ENCODE data around the gene PCDHGA4. TPM values are rescaled to one million over a fixed set of nuclear protein-coding genes. Genes with fewer than 3 reads are reported as not detected.
"Not testable (repeated sequence)": the region's sequence is repeated elsewhere in the genome, so short reads cannot be mapped to it uniquely, and the experiment has no call there.

The PCDHGA4 gene
- total RNA-seq, 2 donors from 2014 or later = 0.48 to 0.50 TPM

DNA sequence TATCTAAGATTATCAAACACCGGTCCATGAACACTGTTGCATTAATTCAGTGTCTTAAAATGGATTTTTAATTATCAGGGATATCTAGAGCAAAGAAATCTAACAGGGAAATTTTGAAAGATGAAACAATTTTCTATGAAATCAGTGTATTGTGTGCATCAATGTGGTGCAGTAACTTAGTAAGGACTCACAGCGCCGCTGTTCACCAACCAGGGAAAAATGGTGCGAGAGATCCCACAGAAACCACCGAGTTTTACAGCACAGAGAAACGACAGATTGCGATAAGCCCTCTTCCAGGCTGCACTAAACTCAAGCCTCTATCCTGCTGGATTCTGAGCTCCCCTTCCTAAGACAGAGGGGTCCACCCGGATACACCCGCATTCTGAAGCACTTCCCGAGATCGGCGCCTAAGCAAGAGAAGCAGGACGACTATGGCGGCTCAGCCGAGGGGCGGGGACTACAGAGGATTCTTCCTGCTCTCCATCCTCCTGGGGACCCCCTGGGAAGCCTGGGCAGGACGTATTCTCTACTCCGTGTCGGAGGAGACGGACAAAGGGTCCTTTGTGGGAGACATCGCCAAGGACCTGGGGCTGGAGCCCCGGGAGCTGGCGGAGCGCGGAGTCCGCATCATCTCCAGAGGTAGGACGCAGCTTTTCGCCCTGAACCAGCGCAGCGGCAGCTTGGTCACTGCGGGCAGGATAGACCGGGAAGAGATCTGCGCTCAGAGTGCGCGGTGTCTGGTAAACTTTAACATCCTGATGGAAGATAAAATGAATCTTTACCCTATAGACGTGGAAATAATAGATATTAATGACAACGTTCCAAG is 27.9 kb downstream of the PCDHGA4 start, which contains the start of gene PCDHGA7:
TSS of gene PCDHGA7 (plus strand) at position 274 of the 826 bp plus-strand sequence. CDS start at position 432, 158 bp downstream.
- Mint-ChIP-seq H3K27me3 (peaks cover 37 to 59% of the 10 kb centered on the region in 2 donors), H3K27ac (no peak within 1 kb of the TSS), H3K36me3 (no peaks in the 10 kb centered on the region), H3K4me1 (ENCODE audit: low read depth in 2 of 2) (no peaks in the 10 kb centered on the region), H3K4me3 (peak within 1 kb of the TSS; percentile 78), H3K9me3 (no peaks in the 10 kb centered on the region)
- DNase-seq (ENCODE audit: low spot score) = no peak
- peak in 1 of 2 donors; percentile 17 for ATAC-seq

DNA sequence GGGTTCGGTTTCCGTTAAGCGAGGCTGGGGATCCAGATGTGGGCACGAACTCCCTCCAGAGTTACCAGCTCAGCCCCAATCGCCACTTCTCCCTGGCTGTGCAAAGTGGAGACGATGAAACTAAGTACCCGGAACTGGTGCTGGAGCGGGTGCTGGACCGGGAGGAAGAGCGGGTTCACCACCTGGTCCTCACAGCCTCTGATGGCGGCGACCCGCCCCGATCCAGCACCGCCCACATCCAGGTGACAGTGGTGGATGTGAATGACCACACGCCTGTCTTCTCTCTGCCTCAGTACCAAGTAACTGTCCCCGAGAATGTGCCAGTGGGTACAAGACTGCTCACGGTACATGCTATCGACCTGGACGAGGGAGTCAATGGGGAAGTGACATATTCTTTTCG is 28.5 kb downstream of the PCDHGA4 start:
- ATAC-seq = no peak
- DNase-seq (ENCODE audit: low spot score) = no peak
- peaks cover 39 to 61% of the 10 kb centered on the region in 2 donors for H3K27me3 Mint-ChIP-seq
- H3K27ac Mint-ChIP-seq = no peak overlapping the region
- H3K4me3 Mint-ChIP-seq = no peak overlapping the region
- H3K36me3 Mint-ChIP-seq = peaks cover 2% of the 10 kb centered on the region
- no peaks in the 10 kb centered on the region for H3K4me1 Mint-ChIP-seq (ENCODE audit: low read depth in 2 of 2)
- H3K9me3 Mint-ChIP-seq = no peaks in the 10 kb centered on the region

DNA sequence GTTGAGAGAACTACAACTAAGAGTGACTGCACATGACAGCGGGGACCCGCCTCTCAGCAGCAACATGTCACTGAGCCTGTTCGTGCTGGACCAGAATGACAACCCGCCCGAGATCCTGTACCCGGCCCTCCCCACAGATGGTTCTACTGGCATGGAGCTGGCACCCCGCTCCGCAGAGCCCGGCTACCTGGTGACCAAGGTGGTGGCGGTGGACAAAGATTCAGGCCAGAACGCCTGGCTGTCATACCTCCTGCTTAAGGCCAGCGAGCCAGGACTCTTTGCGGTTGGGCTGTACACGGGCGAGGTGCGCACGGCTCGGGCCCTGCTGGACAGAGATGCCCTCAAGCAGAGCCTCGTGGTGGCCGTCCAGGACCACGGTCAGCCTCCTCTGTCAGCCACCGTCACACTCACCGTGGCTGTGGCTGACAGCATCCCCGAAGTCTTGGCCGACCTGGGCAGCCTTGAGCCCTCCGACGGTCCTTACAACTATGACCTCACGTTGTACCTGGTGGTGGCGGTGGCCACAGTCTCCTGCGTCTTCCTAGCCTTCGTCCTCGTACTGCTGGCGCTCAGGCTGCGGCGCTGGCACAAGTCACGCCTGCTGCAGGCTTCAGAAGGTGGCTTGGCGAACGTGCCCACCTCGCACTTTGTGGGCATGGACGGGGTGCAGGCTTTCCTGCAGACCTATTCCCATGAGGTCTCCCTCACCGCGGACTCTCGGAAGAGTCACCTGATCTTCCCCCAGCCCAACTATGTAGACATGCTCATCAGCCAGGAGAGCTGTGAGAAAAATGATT is 29.8 kb downstream of the PCDHGA4 start:
- DNase-seq (ENCODE audit: low spot score) = no peak
- Mint-ChIP-seq H3K4me3 (no peak overlapping the region), H3K27ac (no peak overlapping the region), H3K9me3 (no peaks in the 10 kb centered on the region), H3K36me3 (peaks cover 9% of the 10 kb centered on the region), H3K27me3 (peaks cover 43 to 59% of the 10 kb centered on the region in 2 donors), H3K4me1 (ENCODE audit: low read depth in 2 of 2) (no peaks in the 10 kb centered on the region)
- no peak for ATAC-seq

DNA sequence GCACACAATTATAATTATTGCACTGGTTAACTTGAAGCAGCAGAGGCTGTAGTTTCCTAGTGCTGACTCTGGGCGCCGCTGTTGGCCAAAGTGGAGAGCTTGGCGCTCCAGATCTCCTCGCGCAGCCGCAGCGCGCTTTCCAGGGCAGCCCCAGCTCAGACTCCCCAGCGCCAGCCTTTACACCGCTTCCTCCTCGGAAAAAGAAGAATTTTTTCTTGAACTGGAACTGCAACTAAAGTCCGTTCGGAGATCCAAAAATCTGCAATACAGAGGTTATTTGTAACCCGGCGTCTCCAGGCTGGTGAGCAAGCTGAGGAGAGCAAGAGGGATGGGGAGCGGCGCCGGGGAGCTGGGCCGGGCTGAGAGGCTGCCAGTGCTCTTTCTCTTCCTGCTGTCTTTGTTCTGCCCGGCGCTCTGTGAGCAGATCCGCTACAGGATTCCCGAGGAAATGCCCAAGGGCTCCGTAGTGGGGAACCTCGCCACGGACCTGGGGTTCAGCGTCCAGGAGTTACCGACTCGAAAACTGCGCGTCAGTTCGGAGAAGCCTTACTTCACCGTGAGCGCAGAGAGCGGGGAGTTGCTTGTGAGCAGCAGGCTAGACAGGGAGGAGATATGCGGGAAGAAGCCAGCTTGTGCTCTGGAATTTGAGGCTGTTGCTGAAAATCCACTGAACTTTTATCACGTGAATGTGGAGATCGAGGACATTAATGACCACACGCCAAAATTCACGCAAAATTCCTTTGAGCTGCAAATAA is 32.9 kb downstream of the PCDHGA4 start, which contains the start of gene PCDHGB4:
TSS of gene PCDHGB4 (plus strand) at position 142 of the 755 bp plus-strand sequence. CDS start at position 329, 187 bp downstream.
- not testable (repeated sequence) for H3K9me3 Mint-ChIP-seq; H3K4me1 Mint-ChIP-seq (ENCODE audit: low read depth in 2 of 2); H3K27ac Mint-ChIP-seq; DNase-seq (ENCODE audit: low spot score)
- ATAC-seq = peak; percentile 78 to 84
- H3K36me3 Mint-ChIP-seq = peaks cover 14% of the 10 kb centered on the region
- peak within 1 kb of the TSS; percentile 63 for H3K4me3 Mint-ChIP-seq
- H3K27me3 Mint-ChIP-seq = peaks cover 42 to 74% of the 10 kb centered on the region in 2 donors

DNA sequence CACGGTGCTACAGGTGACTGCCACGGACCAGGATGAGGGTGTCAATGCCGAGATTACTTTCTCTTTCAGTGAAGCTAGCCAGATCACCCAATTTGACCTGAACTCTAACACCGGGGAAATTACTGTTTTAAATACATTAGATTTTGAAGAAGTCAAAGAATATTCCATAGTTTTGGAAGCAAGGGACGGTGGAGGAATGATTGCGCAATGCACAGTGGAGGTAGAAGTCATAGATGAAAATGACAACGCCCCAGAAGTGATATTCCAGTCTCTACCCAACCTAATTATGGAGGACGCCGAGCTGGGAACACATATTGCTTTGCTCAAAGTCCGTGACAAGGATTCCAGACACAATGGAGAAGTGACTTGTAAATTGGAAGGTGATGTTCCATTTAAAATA is 33.8 kb downstream of the PCDHGA4 start:
- H3K4me1 Mint-ChIP-seq (ENCODE audit: low read depth in 2 of 2) = peaks cover 0 to 4% of the 10 kb centered on the region in 2 donors
- H3K36me3 Mint-ChIP-seq = peaks cover 14% of the 10 kb centered on the region
- ATAC-seq (no peak), DNase-seq (ENCODE audit: low spot score) (no peak)
- no peaks in the 10 kb centered on the region for H3K9me3 Mint-ChIP-seq
- no peak overlapping the region for H3K27ac Mint-ChIP-seq
- H3K27me3 Mint-ChIP-seq = peaks cover 39 to 71% of the 10 kb centered on the region in 2 donors
- no peak overlapping the region for H3K4me3 Mint-ChIP-seq

DNA sequence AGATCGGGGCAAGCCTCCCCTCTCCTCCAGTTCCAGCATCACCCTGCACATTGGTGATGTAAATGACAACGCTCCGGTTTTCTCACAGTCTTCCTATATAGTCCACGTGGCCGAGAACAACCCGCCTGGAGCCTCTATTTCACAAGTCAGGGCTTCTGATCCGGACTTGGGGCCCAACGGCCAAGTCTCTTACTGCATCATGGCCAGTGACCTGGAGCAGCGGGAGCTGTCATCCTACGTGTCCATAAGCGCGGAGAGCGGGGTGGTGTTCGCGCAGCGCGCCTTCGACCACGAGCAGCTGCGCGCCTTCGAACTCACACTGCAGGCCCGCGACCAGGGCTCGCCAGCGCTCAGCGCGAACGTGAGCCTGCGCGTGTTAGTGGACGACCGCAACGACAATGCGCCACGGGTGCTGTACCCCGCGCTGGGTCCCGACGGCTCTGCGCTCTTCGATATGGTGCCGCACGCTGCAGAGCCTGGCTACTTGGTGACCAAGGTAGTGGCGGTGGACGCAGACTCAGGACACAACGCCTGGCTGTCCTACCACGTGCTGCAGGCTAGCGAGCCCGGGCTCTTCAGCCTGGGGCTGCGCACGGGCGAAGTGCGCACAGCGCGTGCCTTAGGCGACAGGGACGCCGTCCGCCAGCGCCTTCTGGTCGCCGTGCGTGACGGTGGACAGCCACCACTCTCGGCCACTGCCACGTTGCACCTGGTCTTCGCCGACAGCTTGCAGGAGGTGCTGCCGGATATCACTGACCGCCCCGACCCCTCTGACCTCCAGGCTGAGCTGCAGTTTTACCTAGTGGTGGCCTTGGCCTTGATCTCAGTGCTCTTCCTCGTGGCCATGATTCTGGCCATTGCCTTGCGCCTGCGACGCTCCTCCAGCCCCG is 34.6 kb downstream of the PCDHGA4 start:
- H3K4me3 Mint-ChIP-seq = no peak overlapping the region
- H3K9me3 Mint-ChIP-seq = no peaks in the 10 kb centered on the region
- H3K4me1 Mint-ChIP-seq (ENCODE audit: low read depth in 2 of 2) = peaks cover 0 to 4% of the 10 kb centered on the region in 2 donors
- DNase-seq (ENCODE audit: low spot score) (no peak), ATAC-seq (no peak)
- peaks cover 19% of the 10 kb centered on the region for H3K36me3 Mint-ChIP-seq
- H3K27me3 Mint-ChIP-seq = peaks cover 43 to 74% of the 10 kb centered on the region in 2 donors
- no peak overlapping the region for H3K27ac Mint-ChIP-seq

DNA sequence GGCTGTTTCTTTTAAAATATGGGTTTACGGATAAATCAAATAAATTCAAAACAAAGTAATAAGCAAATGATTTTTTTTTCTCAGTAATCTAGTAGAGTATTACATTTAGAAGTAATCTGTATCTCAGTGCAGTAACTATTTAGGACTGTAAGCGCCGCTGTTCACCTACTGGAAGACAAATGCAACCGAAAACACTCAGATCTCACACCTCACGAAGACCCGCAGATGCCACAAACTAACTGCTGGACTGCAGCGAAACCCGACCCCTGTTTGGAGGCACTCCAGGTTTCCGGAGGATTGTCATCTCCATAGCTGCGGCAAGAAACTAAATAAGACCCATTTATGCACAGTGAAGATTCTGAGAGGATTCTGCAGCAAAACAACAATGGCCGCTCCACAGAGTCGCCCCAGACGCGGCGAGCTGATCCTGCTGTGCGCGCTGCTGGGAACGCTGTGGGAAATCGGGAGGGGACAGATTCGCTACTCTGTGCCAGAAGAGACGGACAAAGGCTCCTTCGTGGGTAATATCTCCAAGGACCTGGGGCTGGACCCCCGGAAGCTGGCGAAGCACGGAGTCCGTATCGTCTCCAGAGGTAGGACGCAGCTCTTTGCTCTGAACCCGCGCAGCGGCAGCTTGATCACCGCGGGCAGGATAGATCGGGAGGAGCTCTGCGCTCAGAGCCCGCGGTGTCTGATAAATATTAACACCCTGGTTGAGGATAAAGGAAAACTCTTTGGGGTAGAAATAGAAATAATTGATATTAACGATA is 37.8 kb downstream of the PCDHGA4 start, which contains the start of gene PCDHGA8:
TSS of gene PCDHGA8 (plus strand) at position 205 of the 770 bp plus-strand sequence. CDS start at position 386, 181 bp downstream.
- peaks cover 41 to 70% of the 10 kb centered on the region in 2 donors for H3K27me3 Mint-ChIP-seq
- no peak for DNase-seq (ENCODE audit: low spot score)

DNA sequence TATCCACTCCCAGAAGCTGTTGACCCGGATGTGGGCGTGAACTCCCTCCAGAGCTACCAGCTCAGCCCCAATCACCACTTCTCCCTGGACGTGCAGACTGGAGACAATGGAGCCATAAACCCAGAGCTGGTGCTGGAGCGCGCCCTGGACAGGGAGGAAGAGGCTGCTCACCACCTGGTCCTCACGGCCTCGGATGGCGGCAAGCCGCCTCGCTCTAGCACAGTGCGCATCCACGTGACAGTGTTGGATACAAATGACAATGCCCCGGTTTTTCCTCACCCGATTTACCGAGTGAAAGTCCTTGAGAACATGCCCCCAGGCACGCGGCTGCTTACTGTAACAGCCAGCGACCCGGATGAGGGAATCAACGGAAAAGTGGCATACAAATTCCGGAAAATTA is 38.4 kb downstream of the PCDHGA4 start:
- DNase-seq (ENCODE audit: low spot score) = no peak
- Mint-ChIP-seq H3K9me3 (no peaks in the 10 kb centered on the region), H3K36me3 (peaks cover 23% of the 10 kb centered on the region), H3K4me1 (ENCODE audit: low read depth in 2 of 2) (peaks cover 0 to 4% of the 10 kb centered on the region in 2 donors), H3K4me3 (no peak overlapping the region), H3K27me3 (peaks cover 40 to 68% of the 10 kb centered on the region in 2 donors), H3K27ac (no peak overlapping the region)
- ATAC-seq = no peak

More for the DNA sequence above, 37.8 kb downstream of the PCDHGA4 start, which contains the start of gene PCDHGA8:
- Mint-ChIP-seq H3K36me3 (peaks cover 24% of the 10 kb centered on the region), H3K4me3 (no peak within 1 kb of the TSS), H3K9me3 (no peaks in the 10 kb centered on the region), H3K4me1 (ENCODE audit: low read depth in 2 of 2) (peaks cover 0 to 4% of the 10 kb centered on the region in 2 donors), H3K27ac (no peak within 1 kb of the TSS)
- ATAC-seq = no peak

DNA sequence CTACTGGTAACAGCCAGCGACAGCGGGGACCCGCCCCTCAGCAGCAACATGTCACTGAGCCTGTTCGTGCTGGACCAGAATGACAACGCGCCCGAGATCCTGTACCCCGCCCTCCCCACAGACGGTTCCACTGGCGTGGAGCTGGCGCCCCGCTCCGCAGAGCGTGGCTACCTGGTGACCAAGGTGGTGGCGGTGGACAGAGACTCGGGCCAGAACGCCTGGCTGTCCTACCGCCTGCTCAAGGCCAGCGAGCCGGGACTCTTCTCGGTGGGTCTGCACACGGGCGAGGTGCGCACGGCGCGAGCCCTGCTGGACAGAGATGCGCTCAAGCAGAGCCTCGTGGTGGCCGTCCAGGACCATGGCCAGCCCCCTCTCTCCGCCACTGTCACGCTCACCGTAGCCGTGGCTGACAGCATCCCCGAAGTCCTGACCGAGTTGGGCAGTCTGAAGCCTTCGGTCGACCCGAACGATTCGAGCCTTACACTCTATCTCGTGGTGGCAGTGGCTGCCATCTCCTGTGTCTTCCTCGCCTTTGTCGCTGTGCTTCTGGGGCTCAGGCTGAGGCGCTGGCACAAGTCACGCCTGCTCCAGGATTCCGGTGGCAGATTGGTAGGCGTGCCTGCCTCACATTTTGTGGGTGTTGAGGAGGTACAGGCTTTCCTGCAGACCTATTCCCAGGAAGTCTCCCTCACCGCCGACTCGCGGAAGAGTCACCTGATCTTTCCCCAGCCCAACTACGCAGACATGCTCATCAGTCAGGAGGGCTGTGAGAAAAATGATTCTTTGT is 39.8 kb downstream of the PCDHGA4 start:
- not testable (repeated sequence) for H3K27ac Mint-ChIP-seq; H3K4me3 Mint-ChIP-seq; H3K9me3 Mint-ChIP-seq; H3K4me1 Mint-ChIP-seq (ENCODE audit: low read depth in 2 of 2); ATAC-seq; DNase-seq (ENCODE audit: low spot score)
- H3K36me3 Mint-ChIP-seq = peaks cover 16% of the 10 kb centered on the region
- H3K27me3 Mint-ChIP-seq = peaks cover 39 to 69% of the 10 kb centered on the region in 2 donors

DNA sequence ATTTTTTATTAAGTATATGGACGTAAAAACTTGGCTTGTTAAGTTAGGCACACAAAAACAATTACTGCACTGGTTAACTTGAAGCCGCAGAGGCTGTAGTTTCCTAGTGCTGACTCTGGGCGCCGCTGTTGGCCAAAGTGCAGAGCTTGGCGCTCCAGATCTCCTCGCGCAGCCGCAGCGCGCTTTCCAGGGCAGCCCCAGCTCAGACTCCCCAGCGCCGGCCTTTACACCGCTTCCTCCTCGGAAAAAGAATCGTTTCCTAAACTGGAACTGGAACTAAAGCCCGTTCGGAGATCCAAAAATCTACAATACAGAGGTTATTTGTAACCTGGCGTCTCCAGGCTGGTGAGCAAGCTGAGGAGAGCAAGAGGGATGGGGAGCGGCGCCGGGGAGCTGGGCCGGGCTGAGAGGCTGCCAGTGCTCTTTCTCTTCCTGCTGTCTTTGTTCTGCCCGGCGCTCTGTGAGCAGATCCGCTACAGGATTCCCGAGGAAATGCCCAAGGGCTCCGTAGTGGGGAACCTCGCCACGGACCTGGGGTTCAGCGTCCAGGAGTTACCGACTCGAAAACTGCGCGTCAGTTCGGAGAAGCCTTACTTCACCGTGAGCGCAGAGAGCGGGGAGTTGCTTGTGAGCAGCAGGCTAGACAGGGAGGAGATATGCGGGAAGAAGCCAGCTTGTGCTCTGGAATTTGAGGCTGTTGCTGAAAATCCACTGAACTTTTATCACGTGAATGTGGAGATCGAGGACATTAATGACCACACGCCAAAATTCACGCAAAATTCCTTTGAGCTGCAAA is 43.1 kb downstream of the PCDHGA4 start, which contains the start of gene PCDHGB5:
TSS of gene PCDHGB5 (plus strand) at position 192 of the 796 bp plus-strand sequence. CDS start at position 373, 181 bp downstream.
- H3K27ac Mint-ChIP-seq; H3K9me3 Mint-ChIP-seq; H3K4me1 Mint-ChIP-seq (ENCODE audit: low read depth in 2 of 2); DNase-seq (ENCODE audit: low spot score): not testable (repeated sequence)
- peak within 1 kb of the TSS; percentile 34 for H3K4me3 Mint-ChIP-seq
- H3K36me3 Mint-ChIP-seq = peaks cover 17% of the 10 kb centered on the region
- peak; percentile 89 to 92 for ATAC-seq
- H3K27me3 Mint-ChIP-seq = peaks cover 38 to 57% of the 10 kb centered on the region in 2 donors
